ENCODE measurements around the gene CTSW. TPM values are rescaled to one million over a fixed set of nuclear protein-coding genes. Genes with fewer than 3 reads are reported as not detected.

Gene CTSW
- total RNA-seq, 2 experiments from 2014 or later: 20.6 to 21.6 TPM

DNA sequence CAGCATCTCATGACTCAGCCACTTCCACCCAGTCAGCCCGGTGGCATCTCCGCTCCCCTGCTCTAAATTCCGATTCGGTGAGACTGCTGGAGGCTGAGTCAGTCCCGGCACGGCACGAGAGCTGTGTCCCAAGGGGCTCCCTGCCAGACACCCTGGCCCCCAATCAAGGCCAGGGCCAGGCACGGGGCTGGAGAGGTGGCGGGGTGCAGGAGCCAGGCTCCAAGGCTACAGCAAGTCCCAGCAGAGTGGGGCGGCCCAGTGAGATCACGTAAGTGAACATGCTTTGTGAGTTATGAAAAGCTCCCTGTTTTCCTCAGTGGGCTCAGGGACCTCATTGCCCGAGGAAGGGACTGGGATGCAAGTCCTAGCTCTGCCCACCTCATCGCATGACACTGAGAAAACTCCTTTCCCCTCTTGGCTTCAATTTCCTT, 36.2 kb downstream of the CTSW start:
- no peak overlapping the region for H3K4me3 ChIP-seq (ENCODE audit: low read length)
- peaks cover 32% of the 10 kb centered on the region for H3K4me1 Mint-ChIP-seq (ENCODE audit: low read depth)
- peak overlapping the region; percentile 82 for H3K27ac Mint-ChIP-seq
- peaks cover 43% of the 10 kb centered on the region for H3K4me1 ChIP-seq (ENCODE audit: insufficient read depth, low read length)
- peaks cover 27% of the 10 kb centered on the region for H3K36me3 Mint-ChIP-seq (ENCODE audit: low read depth)
- CTCF ChIA-PET: interaction anchor here (0.8 kb wide), 1 partner anchor 25 kb away, joined by 3 read pairs; the partner anchor contains the start of gene CCDC85B
- TF ChIP-seq, protein P1, sequence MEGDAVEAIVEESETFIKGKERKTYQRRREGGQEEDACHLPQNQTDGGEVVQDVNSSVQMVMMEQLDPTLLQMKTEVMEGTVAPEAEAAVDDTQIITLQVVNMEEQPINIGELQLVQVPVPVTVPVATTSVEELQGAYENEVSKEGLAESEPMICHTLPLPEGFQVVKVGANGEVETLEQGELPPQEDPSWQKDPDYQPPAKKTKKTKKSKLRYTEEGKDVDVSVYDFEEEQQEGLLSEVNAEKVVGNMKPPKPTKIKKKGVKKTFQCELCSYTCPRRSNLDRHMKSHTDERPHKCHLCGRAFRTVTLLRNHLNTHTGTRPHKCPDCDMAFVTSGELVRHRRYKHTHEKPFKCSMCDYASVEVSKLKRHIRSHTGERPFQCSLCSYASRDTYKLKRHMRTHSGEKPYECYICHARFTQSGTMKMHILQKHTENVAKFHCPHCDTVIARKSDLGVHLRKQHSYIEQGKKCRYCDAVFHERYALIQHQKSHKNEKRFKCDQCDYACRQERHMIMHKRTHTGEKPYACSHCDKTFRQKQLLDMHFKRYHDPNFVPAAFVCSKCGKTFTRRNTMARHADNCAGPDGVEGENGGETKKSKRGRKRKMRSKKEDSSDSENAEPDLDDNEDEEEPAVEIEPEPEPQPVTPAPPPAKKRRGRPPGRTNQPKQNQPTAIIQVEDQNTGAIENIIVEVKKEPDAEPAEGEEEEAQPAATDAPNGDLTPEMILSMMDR (IDR thresholded peaks at IDR 0.05): no peak
- DNase-seq: peak in 3 of 14 experiments; percentile 33 to 73 (median 63)
- H3K9me3 Mint-ChIP-seq: no peaks in the 10 kb centered on the region
- H3K9me3 ChIP-seq (ENCODE audit: control insufficient read depth in 1 of 2, insufficient read depth in 1 of 2, low read length in 2 of 2): no peaks in the 10 kb centered on the region
- no peaks in the 10 kb centered on the region for H3K27me3 ChIP-seq (ENCODE audit: control insufficient read depth in 1 of 2, insufficient read depth in 2 of 2, low read length in 2 of 2)
- intact Hi-C loops (cut with DNase I, micrococcal nuclease): loop anchor here in 1 of 2 experiments (5.0 kb wide), 1 partner anchor 136 kb away; the partner anchor contains the start of gene SF3B2
- POLR2A ChIA-PET: interaction anchor here (0.6 to 2.4 kb wide), 3 partner anchors 25 to 200 kb away, joined by 3 to 13 read pairs (median 3); partner anchors contain the start of genes CCDC85B and SART1
- H3K36me3 ChIP-seq (ENCODE audit: insufficient read depth, low read length): peaks cover 21% of the 10 kb centered on the region
- H3K27me3 Mint-ChIP-seq: no peaks in the 10 kb centered on the region
- no peak overlapping the region for H3K4me3 Mint-ChIP-seq
- ATAC-seq (ENCODE audit: poor library complexity): no peak
- H3K27ac ChIP-seq (ENCODE audit: low read depth in 1 of 2, low read length in 2 of 2): no peak overlapping the region

DNA sequence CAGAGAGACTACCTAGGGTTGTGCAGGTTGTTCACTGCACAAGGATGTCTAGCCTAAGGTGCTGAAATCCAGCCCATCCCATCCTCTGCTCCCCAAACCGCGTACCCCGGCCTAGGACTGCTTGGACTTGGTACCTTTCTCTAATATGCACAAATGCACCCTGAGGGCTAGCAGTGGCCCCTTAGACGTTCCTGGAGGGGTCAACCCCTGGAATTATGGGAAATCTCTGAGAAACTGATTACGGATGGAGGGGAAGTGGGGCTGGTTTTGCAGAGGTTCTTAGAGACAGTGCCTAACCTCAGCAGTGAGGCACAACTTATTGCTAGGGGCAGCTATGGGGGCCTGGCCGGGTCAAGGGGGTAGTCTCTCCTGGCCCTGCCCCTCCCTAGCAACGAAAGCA, 36.8 kb downstream of the CTSW start:
- CTCF ChIA-PET: interaction anchor here (0.8 kb wide), 1 partner anchor 25 kb away, joined by 3 read pairs; the partner anchor contains the start of gene CCDC85B
- Mint-ChIP-seq H3K4me3 (peak overlapping the region; percentile 94), H3K36me3 (ENCODE audit: low read depth) (peaks cover 27% of the 10 kb centered on the region), H3K4me1 (ENCODE audit: low read depth) (peaks cover 32% of the 10 kb centered on the region), H3K27me3 (no peaks in the 10 kb centered on the region), H3K27ac (peak overlapping the region; percentile 82), H3K9me3 (no peaks in the 10 kb centered on the region)
- Histone ChIP-seq H3K4me3 (ENCODE audit: low read length) (no peak overlapping the region), H3K36me3 (ENCODE audit: insufficient read depth, low read length) (peaks cover 23% of the 10 kb centered on the region), H3K27ac (ENCODE audit: low read depth in 1 of 2, low read length in 2 of 2) (no peak overlapping the region), H3K4me1 (ENCODE audit: insufficient read depth, low read length) (peaks cover 48% of the 10 kb centered on the region), H3K9me3 (ENCODE audit: control insufficient read depth in 1 of 2, insufficient read depth in 1 of 2, low read length in 2 of 2) (no peaks in the 10 kb centered on the region), H3K27me3 (ENCODE audit: control insufficient read depth in 1 of 2, insufficient read depth in 2 of 2, low read length in 2 of 2) (no peaks in the 10 kb centered on the region)
- intact Hi-C loops (cut with DNase I, micrococcal nuclease): loop anchor here in 1 of 2 experiments (5.0 kb wide), 1 partner anchor 136 kb away; the partner anchor contains the start of gene SF3B2
- DNase-seq (no peak), ATAC-seq (ENCODE audit: poor library complexity) (no peak)
- TF ChIP-seq, protein P1 (IDR thresholded peaks at IDR 0.05): no peak
- POLR2A ChIA-PET: interaction anchor here (2.4 kb wide), 1 partner anchor 26 kb away, joined by 13 read pairs; the partner anchor contains the start of gene CCDC85B

DNA sequence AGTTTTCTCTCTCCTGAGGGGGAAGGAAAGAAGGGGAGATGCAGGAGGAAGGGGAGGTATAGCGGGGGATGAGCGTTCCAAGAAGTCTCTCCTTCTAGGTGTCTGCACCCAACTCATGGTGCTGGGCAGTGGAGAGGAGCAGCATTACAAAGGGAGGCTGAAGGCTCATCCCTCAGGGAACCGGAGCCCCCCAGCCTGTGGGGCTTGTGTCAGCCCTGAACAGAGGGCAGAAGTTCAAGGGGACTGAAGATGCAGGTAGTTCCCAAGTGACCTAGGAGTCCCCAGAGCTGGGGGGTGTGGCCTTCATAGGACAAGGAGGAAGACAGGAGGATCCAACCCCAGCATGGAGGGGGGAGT, 37.4 kb downstream of the CTSW start:
- Mint-ChIP-seq H3K4me3 (peak overlapping the region; percentile 94), H3K27me3 (no peaks in the 10 kb centered on the region), H3K27ac (peak overlapping the region; percentile 82), H3K4me1 (ENCODE audit: low read depth) (peaks cover 32% of the 10 kb centered on the region), H3K9me3 (no peaks in the 10 kb centered on the region), H3K36me3 (ENCODE audit: low read depth) (peaks cover 32% of the 10 kb centered on the region)
- Histone ChIP-seq H3K4me1 (ENCODE audit: insufficient read depth, low read length) (peaks cover 49% of the 10 kb centered on the region), H3K27me3 (ENCODE audit: control insufficient read depth in 1 of 2, insufficient read depth in 2 of 2, low read length in 2 of 2) (no peaks in the 10 kb centered on the region), H3K36me3 (ENCODE audit: insufficient read depth, low read length) (peaks cover 27% of the 10 kb centered on the region), H3K27ac (ENCODE audit: low read depth in 1 of 2, low read length in 2 of 2) (no peak overlapping the region), H3K9me3 (ENCODE audit: control insufficient read depth in 1 of 2, insufficient read depth in 1 of 2, low read length in 2 of 2) (no peaks in the 10 kb centered on the region), H3K4me3 (ENCODE audit: low read length) (no peak overlapping the region)
- ChIA-PET CTCF (interaction anchor here (1.9 to 3.2 kb wide), 2 partner anchors 28 to 57 kb away, joined by 6 to 21 read pairs; partner anchors contain the start of genes CCDC85B, FIBP and MUS81), POLR2A (interaction anchor here (1.3 to 6.6 kb wide), 5 partner anchors 27 to 84 kb away, joined by 4 to 104 read pairs (median 10); partner anchors contain the start of genes CCDC85B, FIBP, MUS81 and SART1)
- TF ChIP-seq, protein P1 (IDR thresholded peaks at IDR 0.05): no peak
- DNase-seq (no peak), ATAC-seq (ENCODE audit: poor library complexity) (no peak)
- intact Hi-C loops (cut with DNase I, micrococcal nuclease): loop anchor here in 1 of 2 experiments (5.0 kb wide), 1 partner anchor 135 kb away; the partner anchor contains the start of gene SF3B2

Measured in CD4-positive, alpha-beta T cell (primary cell).